SK-N-SH (cell line): ENCODE measurements around the gene GPR22. TPM values are rescaled to one million over a fixed set of nuclear protein-coding genes. Genes with fewer than 3 reads are reported as not detected.

Source experiments
- CTCF ChIA-PET: fragments of 300-600, 350-600 bp; formaldehyde crosslinking; extraction: SDS; loops from one replicate; lab custom pipeline; 2021; lab: Yijun Ruan, JAX
- POLR2A ChIA-PET: fragments of 350-600 bp; sonication (Branson Sonifier 250); formaldehyde crosslinking; extraction: SDS; loops from one replicate; lab custom pipeline; 2020; ENCODE audit warnings: antibody characterized with exemption, inconsistent platforms; lab: Yijun Ruan, JAX
- DNase-seq: peaks from one replicate; pipeline ENCODE4 v3.0.0; 2012
- H2AFZ ChIP-seq: fragments of 200-600 bp; sonication (generic); 2 replicates; pipeline ENCODE4 v1.8.1; 2016; ENCODE audit warnings: antibody characterized with exemption, mild to moderate bottlenecking, low read depth
- H3F3A ChIP-seq: fragments of 200-600 bp; sonication (generic); replicated peaks from 2 replicates; pipeline ENCODE3; 2016; ENCODE audit warnings: antibody characterized with exemption, mild to moderate bottlenecking; ENCODE audit not compliant: insufficient read depth
- H3K27ac ChIP-seq, 2 experiments: fragments of 200-500 bp in 1 of 2; fragments of 200-600 bp in 1 of 2; sonication (Bioruptor generic) in 1 of 2; sonication (generic), shearing (Covaris generic) in 1 of 2; 2 replicates each; pipeline versions ENCODE4 v1.5.1 to v1.6.1; 2014 to 2016; ENCODE audit warnings: low read depth in 2 of 2, inconsistent platforms in 1 of 2, low read length in 1 of 2, mild to moderate bottlenecking in 1 of 2, mixed read lengths in 1 of 2
- H3K27me3 ChIP-seq: fragments of 200-600 bp; sonication (generic), shearing (Covaris generic); 2 replicates; pipeline ENCODE4 v1.6.1; 2016; ENCODE audit warnings: mixed run types; ENCODE audit not compliant: insufficient read depth
- H3K36me3 ChIP-seq, 2 experiments: fragments of 200-500 bp in 1 of 2; fragments of 200-600 bp in 1 of 2; sonication (Bioruptor generic) in 1 of 2; sonication (generic) in 1 of 2; replicated peaks in 1 of 2; 2 replicates each; pipeline versions ENCODE3 to v1.5.1; 2014 to 2016; ENCODE audit warnings: low read length in 1 of 2, mild to moderate bottlenecking in 1 of 2; ENCODE audit not compliant: insufficient read depth in 2 of 2, control insufficient read depth in 1 of 2
- H3K4me1 ChIP-seq, 2 experiments: fragments of 200-500 bp in 1 of 2; fragments of 200-600 bp in 1 of 2; sonication (Bioruptor generic) in 1 of 2; sonication (generic), shearing (Covaris generic) in 1 of 2; 2 replicates each; pipeline versions ENCODE4 v1.5.1 to v1.6.1; 2014 to 2016; ENCODE audit warnings: low read depth in 1 of 2, low read length in 1 of 2, mixed run types in 1 of 2; ENCODE audit not compliant: insufficient read depth in 2 of 2, control insufficient read depth in 1 of 2
- H3K4me2 ChIP-seq: fragments of 200-600 bp; sonication (generic), shearing (Covaris generic); 2 replicates; pipeline ENCODE4 v1.6.1; 2017; ENCODE audit warnings: mixed run types
- H3K4me3 ChIP-seq, 2 experiments: fragments of 200-500 bp in 1 of 2; fragments of 200-600 bp in 1 of 2; sonication (Bioruptor generic) in 1 of 2; sonication (generic), shearing (Covaris generic) in 1 of 2; 2 replicates each; pipeline versions ENCODE4 v1.5.1 to v1.8.1; 2014 to 2016; ENCODE audit warnings: low read depth in 2 of 2, inconsistent platforms in 1 of 2, low read length in 1 of 2, mild to moderate bottlenecking in 1 of 2, mixed read lengths in 1 of 2, moderate library complexity in 1 of 2
- H3K79me2 ChIP-seq: fragments of 200-600 bp; sonication (generic); 2 replicates; pipeline ENCODE4 v1.8.1; 2017; ENCODE audit warnings: mild to moderate bottlenecking; ENCODE audit not compliant: insufficient read depth
- H3K9ac ChIP-seq: fragments of 200-600 bp; sonication (generic); 2 replicates; pipeline ENCODE4 v1.6.1; 2017; ENCODE audit warnings: mixed run types
- H3K9me2 ChIP-seq: fragments of 200-600 bp; sonication (generic); 2 replicates; pipeline ENCODE4 v1.6.1; 2017; ENCODE audit warnings: mixed run types
- H3K9me3 ChIP-seq: fragments of 200-600 bp; sonication (generic); 2 replicates; pipeline ENCODE4 v1.6.1; 2017; ENCODE audit warnings: mixed run types, mild to moderate bottlenecking, moderate library complexity
- H4K20me1 ChIP-seq: fragments of 200-600 bp; sonication (generic); 2 replicates; pipeline ENCODE4 v1.6.1; 2017; ENCODE audit warnings: mild to moderate bottlenecking, mixed run types; ENCODE audit not compliant: insufficient read depth
- CHD2 ChIP-seq: fragments of 150-350 bp; IDR thresholded peaks from 2 replicates; pipeline ENCODE4 v1.6.1; 2018; ENCODE audit warnings: low read length; ENCODE audit not compliant: partially characterized antibody
- ELF1 ChIP-seq: IDR thresholded peaks from 2 replicates; pipeline ENCODE4 v1.4.0; 2012
- EP300 ChIP-seq, 2 experiments: IDR thresholded peaks; 2 replicates each; pipeline versions ENCODE4 v1.4.0 to v1.6.1; 2012; ENCODE audit warnings: borderline replicate concordance in 1 of 2, low read depth in 1 of 2, low read length in 1 of 2
- FOXM1 ChIP-seq: IDR thresholded peaks from 2 replicates; pipeline ENCODE4 v1.4.0; 2012; ENCODE audit warnings: low read depth, mild to moderate bottlenecking
- GATA2 ChIP-seq: sonication (generic); formaldehyde crosslinking; IDR thresholded peaks from 2 replicates; pipeline ENCODE4 v1.5.0; 2020; ENCODE audit warnings: mild to moderate bottlenecking, missing genetic modification reagents
- IRF3 ChIP-seq: fragments of 150-350 bp; IDR thresholded peaks from 2 replicates; pipeline ENCODE4 v1.6.1; 2016; ENCODE audit warnings: mild to moderate bottlenecking, low read depth, low read length
- JUND ChIP-seq: IDR thresholded peaks from 2 replicates; pipeline ENCODE4 v1.4.0; 2012
- MXI1 ChIP-seq: IDR thresholded peaks from 2 replicates; pipeline ENCODE4 v1.6.1; 2012; ENCODE audit warnings: mild to moderate bottlenecking, low read depth, low read length, improper control_type of control experiment
- NFIC ChIP-seq: IDR thresholded peaks from 2 replicates; pipeline ENCODE4 v1.4.0; 2012; ENCODE audit warnings: borderline replicate concordance
- NRF1 ChIP-seq: IDR thresholded peaks from 2 replicates; pipeline ENCODE4 v1.6.1; 2012; ENCODE audit warnings: low read depth, mild to moderate bottlenecking, low read length
- PBX3 ChIP-seq: IDR thresholded peaks from 2 replicates; pipeline ENCODE4; 2012
- RCOR1 ChIP-seq: fragments of 150-350 bp; IDR thresholded peaks from 2 replicates; pipeline ENCODE4 v1.6.1; 2017; ENCODE audit warnings: antibody characterized with exemption, low read length
- SIN3A ChIP-seq: IDR thresholded peaks from 2 replicates; pipeline ENCODE4 v1.6.1; 2012; ENCODE audit warnings: low read depth, mild to moderate bottlenecking, low read length, moderate library complexity, borderline replicate concordance
- SMC3 ChIP-seq: IDR thresholded peaks from 2 replicates; pipeline ENCODE4 v1.6.1; 2012; ENCODE audit warnings: low read depth, low read length, improper control_type of control experiment
- TAF1 ChIP-seq: IDR thresholded peaks from 2 replicates; pipeline ENCODE4 v1.6.1; 2012; ENCODE audit warnings: low read depth, mild to moderate bottlenecking, low read length, moderate library complexity, borderline replicate concordance
- TCF12 ChIP-seq: IDR thresholded peaks from 2 replicates; pipeline ENCODE4 v1.4.0; 2012
- USF1 ChIP-seq: IDR thresholded peaks from 2 replicates; pipeline ENCODE4 v1.4.0; 2012; ENCODE audit warnings: low read depth, borderline replicate concordance
- USF2 ChIP-seq: fragments of 150-350 bp; IDR thresholded peaks from 2 replicates; pipeline ENCODE4 v1.6.1; 2017; ENCODE audit warnings: antibody characterized with exemption, low read length, low read depth, borderline replicate concordance
- YY1 ChIP-seq: IDR thresholded peaks from 2 replicates; pipeline ENCODE4 v1.4.0; 2012; ENCODE audit warnings: low read depth, mild to moderate bottlenecking
- ZBTB33 ChIP-seq: IDR thresholded peaks from 2 replicates; pipeline ENCODE4 v1.4.0; 2012; ENCODE audit warnings: low read depth, borderline replicate concordance
- WGBS: methylation state at CpG from one replicate; pipeline ENCODE4 v1.1.6; 2017; ENCODE audit warnings: low lambda C conversion rate; 5-methylcytosine and 5-hydroxymethylcytosine counted together
- polyA plus RNA-seq, 3 experiments: library from polyadenylated mRNA; depleted of rRNA; stranded (reverse); fragments of >200 nt; gene quantifications; 2 replicates each; pipeline ENCODE4 v1.2.3, GENCODE V29; 2012

The GPR22 gene
- polyA plus RNA-seq, 1 of the 3 experiments (the other 2 are of a cell fraction) = 0.03 TPM

GRCh38 chr7:107472116-107472515, 2.3 kb downstream of the GPR22 start:
- Histone ChIP-seq H3K27me3 (no peaks in the 10 kb centered on the region), H3K36me3 (no peaks in the 10 kb centered on the region), H3K9me3 (no peaks in the 10 kb centered on the region), H3K9ac (no peak overlapping the region), H3K79me2 (0 out of 2 replicates have a peak, but pooled peaks cover 3% of the 10 kb centered on the region), H3K4me3 (peak overlapping the region in 1 of 2 experiments; percentile 7; a peak in 3 of 4 replicates), H3K9me2 (no peaks in the 10 kb centered on the region), H3F3A (peaks cover 6% of the 10 kb centered on the region), H3K27ac (peak overlapping the region; percentile 39 to 81; a peak in 3 of 4 replicates), H3K4me2 (peak overlapping the region; percentile 26), H2AFZ (no peak overlapping the region), H4K20me1 (no peaks in the 10 kb centered on the region), H3K4me1 (peaks cover 5 to 38% of the 10 kb centered on the region in 2 experiments; a peak in 2 of 4 replicates)
- no peak for DNase-seq
- POLR2A ChIA-PET = no interaction called here
- WGBS = 41% methylated on average over 3 of the region's 3 CpGs
- TF ChIP-seq ELF1 = no peak
- TF ChIP-seq SMC3 = no peak
- peak; percentile 33; the same call in 1 of the 2 replicates for TF ChIP-seq PBX3
- TF ChIP-seq YY1 = no peak
- 0 out of 4 replicates have a peak, but pooled peaks of 1 of the 2 experiments have one; percentile 33 for TF ChIP-seq EP300 (IDR thresholded peaks at IDR 0.05; ENCODE audit: borderline replicate concordance in 1 of 2, low read depth in 1 of 2, low read length in 1 of 2)
- CTCF ChIA-PET = interaction anchor here (0.7 to 6.3 kb wide), 9 partner anchors 8 to 407 kb away, joined by 3 to 39 read pairs (median 4); partner anchors contain the start of gene BCAP29

GRCh38 chr7:107474104-107474521, 4.3 kb downstream of the GPR22 start:
- H3K27me3 ChIP-seq = no peaks in the 10 kb centered on the region
- no peak for DNase-seq
- H4K20me1 ChIP-seq = no peaks in the 10 kb centered on the region
- H3K27ac ChIP-seq = peak overlapping the region in 1 of 2 experiments; percentile 43; a peak in 2 of 4 replicates
- H3K9me2 ChIP-seq = peaks cover 4% of the 10 kb centered on the region; the same call in 1 of the 2 replicates
- peaks cover 6% of the 10 kb centered on the region for H3F3A ChIP-seq
- H3K79me2 ChIP-seq = peaks cover 14% of the 10 kb centered on the region
- H2AFZ ChIP-seq = no peak overlapping the region
- no peak overlapping the region for H3K9ac ChIP-seq
- H3K4me3 ChIP-seq = no peak overlapping the region
- no peak overlapping the region for H3K4me2 ChIP-seq
- H3K9me3 ChIP-seq = no peaks in the 10 kb centered on the region
- WGBS = 73% methylated on average over 5 of the region's 5 CpGs
- TF ChIP-seq GATA2 (CRISPR knock-in tag) (no peak), SMC3 (no peak), TCF12 (no peak), JUND (no peak), NFIC (no peak), ZBTB33 (no peak), NRF1 (no peak), USF2 (no peak), FOXM1 (no peak), SIN3A (no peak), TAF1 (no peak), MXI1 (no peak), CHD2 (no peak), IRF3 (no peak), RCOR1 (no peak), USF1 (no peak)
- ChIA-PET POLR2A (no interaction called here), CTCF (interaction anchor here (1.3 to 6.3 kb wide), 3 partner anchors 10 to 27 kb away, joined by 3 to 39 read pairs (median 23); no protein-coding TSS in a partner anchor)
- peaks cover 5 to 38% of the 10 kb centered on the region in 2 experiments; a peak in 2 of 4 replicates for H3K4me1 ChIP-seq
- H3K36me3 ChIP-seq = no peaks in the 10 kb centered on the region
